ENCODE data around the gene C9orf152. TPM values are rescaled to one million over a fixed set of nuclear protein-coding genes. Genes with fewer than 3 reads are reported as not detected.
A peak's percentile ranks its signal among the peaks of the same experiment; 100 is the strongest.

C9orf152 gene
- total and polyA plus RNA-seq, 10 of the 15 experiments (the other 5 are each of a cell fraction or from before 2014, with no cell fraction given) = 0.04 TPM; not detected in 9

GRCh38 chr9:110152704-110153374 is 55.1 kb downstream of the C9orf152 start (continued):
- TF ChIP-seq BCLAF1 (IDR thresholded peaks at IDR 0.05) = no peak
- no peak for TF ChIP-seq MTA2 (IDR thresholded peaks at IDR 0.05; ENCODE audit: low read depth)
- TF ChIP-seq NR2C1 (IDR thresholded peaks at IDR 0.05) = no peak
- TF ChIP-seq PML (IDR thresholded peaks at IDR 0.05; ENCODE audit: low read length) = no peak
- TF ChIP-seq ESRRA (IDR thresholded peaks at IDR 0.05; ENCODE audit: low read length) = no peak
- 0 out of 2 replicates have a peak, but pooled peaks have one; percentile 18 for TF ChIP-seq ATF2 (IDR thresholded peaks at IDR 0.05; ENCODE audit: low read length)
- TF ChIP-seq NKRF (conservative IDR thresholded peaks at IDR 0.05) = no peak
- TF ChIP-seq NR2F1 (conservative IDR thresholded peaks at IDR 0.05) = no peak
- no peak for TF ChIP-seq MEF2A (IDR thresholded peaks at IDR 0.05; ENCODE audit: insufficient read depth, low read depth, low read length)
- TF ChIP-seq BHLHE40 (IDR thresholded peaks at IDR 0.05; ENCODE audit: borderline replicate concordance in 1 of 2, low read depth in 2 of 2, low read length in 1 of 2) = no peak
- no peak for TF ChIP-seq HDGF (IDR thresholded peaks at IDR 0.05)
- TF ChIP-seq KAT2A (conservative IDR thresholded peaks at IDR 0.05; ENCODE audit: control insufficient read depth, low read depth, low read length) = no peak
- TF ChIP-seq CREB1 (IDR thresholded peaks at IDR 0.05; ENCODE audit: low read depth) = no peak
- TF ChIP-seq NR2C2 (IDR thresholded peaks at IDR 0.05; ENCODE audit: borderline replicate concordance, control insufficient read depth, insufficient read length, low read depth) = no peak
- TF ChIP-seq EP300 (IDR thresholded peaks at IDR 0.05; ENCODE audit: borderline replicate concordance in 1 of 2, control insufficient read depth in 1 of 2, low read depth in 2 of 2, low read length in 2 of 2) = no peak
- TF ChIP-seq STAT3 (IDR thresholded peaks at IDR 0.05; ENCODE audit: low read depth, low read length) = no peak
- TF ChIP-seq SUZ12 (IDR thresholded peaks at IDR 0.05; ENCODE audit: unreplicated experiment) = no peak
- no peak for TF ChIP-seq FOS (IDR thresholded peaks at IDR 0.05; ENCODE audit: borderline replicate concordance, extremely low read depth, insufficient read length)
- no peak for TF ChIP-seq E2F8 (IDR thresholded peaks at IDR 0.05; ENCODE audit: low read depth, partially characterized antibody)
- TF ChIP-seq RFX5 (IDR thresholded peaks at IDR 0.05; ENCODE audit: low read depth, low read length) = no peak

Data from GM12878 (cell line).